Activated CD8-positive, alpha-beta memory T cell treated with anti-CD3 and anti-CD28 coated beads, Interleukin-2, amount 50 U/mL, for 24 hours (primary cell): Measurements from ENCODE around the gene KIF3A.

Experiments used
- DNase-seq: peaks from one replicate; pipeline ENCODE4 v3.0.0-alpha.2; 2020; ENCODE audit errors: extremely low read depth

KIF3A gene

GRCh38 chr5:132678735-132679134 is 58.6 kb downstream of the KIF3A start:
- DNase-seq: no peak

DNA sequence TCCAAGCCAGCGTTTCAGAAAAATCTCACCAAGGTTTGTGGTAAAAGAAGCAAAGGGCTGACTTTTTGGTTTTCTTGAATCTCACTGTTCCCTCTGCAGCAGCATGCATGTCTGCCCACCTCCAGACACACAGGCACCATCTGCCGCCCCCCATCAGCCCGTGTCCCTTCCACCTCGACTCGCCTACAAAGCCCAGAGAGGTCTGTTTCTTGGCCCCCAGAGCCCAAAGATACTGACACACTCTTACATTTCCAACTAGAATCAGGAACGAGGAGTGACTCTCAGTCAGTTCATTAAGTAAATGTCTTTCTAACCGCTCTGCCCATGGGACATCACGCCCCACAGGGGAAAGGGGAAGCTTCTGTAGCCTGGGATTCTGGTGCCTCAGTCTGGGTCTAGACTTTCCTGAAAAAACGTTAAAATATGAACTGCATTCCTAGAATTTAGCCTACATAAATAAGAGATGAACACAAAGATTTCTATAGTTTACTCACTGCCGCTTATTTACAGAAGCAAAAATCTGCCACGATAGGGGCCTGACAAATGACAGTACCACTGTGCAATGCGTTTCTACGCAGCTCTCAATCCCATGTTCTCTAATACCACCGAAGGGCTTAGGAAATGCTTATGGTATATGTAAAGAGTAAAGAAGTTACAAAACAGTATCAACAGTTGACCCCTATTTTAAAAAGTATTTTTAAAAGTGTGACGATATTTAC is 59.5 kb downstream of the KIF3A start:
- no peak for DNase-seq

DNA sequence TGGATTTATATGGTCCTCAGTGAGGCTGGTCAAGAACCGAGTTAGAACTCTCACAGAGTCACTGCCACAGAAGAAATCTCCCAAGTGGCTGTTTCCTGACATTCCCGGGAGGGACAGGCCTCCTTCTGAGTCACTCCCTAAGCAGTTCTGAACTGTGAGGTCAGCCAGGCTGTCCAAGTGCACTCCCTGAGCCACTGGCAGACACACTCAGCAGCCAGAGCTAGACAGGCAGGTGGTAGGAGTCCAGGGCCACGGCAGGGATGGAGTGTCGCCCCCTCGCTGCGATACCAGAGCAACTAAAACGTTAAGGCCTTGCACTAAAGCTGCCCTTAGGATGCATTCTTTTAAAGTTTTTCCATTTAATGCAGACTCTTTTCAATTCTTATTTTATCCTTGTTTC is 60.2 kb downstream of the KIF3A start:
- no peak for DNase-seq

DNA sequence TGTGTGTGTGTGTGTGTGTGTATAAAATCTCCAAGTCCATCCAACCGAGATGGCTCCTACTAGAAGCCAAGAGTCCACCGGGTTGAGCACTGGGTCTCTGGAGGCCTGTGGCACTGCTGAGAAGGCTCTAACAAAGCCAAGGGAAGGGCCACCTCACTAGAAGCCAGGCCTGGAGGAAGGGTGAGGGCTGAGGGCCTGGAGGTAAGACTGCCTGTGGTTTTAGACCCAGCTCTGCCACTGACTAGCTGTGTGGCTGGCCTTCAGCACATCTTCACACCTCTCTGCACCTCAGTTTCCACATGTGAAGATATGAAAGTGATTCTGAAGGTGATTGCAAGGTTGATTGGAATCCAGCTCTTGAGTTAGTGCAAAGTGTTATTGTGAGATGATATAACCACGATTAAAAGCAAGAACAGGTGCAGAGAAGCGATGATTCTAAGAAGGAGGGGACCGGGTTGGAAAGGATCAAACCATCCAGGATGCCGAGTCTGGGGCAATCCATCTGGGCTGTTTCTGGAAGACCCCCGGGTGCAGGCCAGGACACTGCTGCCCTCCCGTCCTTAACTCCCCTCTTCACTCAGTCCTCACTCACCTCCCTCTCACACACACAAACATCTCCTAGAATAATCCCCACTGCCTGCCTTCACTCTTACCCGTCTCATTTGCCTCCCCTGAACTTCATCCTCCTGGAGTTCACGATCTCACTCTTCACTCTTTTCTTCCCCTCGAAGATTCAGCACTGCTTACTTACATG is 61.2 kb downstream of the KIF3A start:
- DNase-seq: no peak

DNA sequence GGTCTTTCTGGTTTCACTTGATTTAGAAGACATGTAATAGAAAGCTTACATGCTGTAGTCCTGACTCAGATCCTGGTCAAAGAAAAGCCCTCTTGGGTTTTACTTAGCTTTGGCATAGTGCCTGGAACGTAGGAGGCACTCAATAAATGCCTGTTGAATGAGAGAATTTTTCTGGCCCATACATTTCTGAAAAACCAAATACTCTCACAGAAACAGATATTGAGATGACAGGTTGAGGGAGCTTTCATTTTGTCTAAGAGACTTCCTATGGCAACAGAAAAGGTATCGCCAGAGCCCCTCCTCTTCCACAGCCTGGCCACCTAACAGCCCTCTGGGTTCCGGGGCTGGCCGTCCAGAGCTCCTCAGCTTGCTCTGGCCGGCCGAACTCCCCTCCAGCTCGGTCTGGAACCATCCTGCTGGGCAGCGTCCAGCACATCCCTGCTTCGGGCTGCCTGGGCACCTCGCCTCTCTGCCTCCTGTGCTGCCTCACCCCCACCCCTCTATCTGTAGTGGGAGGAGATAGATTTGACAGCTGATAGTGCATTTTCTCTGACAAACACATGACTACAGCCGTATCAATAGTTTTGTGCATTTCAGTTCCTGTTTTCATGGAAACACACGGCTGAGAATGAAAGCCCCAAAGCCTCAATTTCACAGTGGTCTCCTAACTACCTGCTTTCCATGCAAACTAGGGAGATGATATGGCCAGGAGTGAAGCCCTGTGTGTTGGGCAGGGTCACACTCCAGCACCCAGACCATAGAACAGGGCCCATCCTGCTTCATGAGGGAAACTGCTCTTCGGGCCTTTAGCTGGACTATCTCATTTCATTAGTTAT is 62.5 kb downstream of the KIF3A start:
- DNase-seq: no peak

DNA sequence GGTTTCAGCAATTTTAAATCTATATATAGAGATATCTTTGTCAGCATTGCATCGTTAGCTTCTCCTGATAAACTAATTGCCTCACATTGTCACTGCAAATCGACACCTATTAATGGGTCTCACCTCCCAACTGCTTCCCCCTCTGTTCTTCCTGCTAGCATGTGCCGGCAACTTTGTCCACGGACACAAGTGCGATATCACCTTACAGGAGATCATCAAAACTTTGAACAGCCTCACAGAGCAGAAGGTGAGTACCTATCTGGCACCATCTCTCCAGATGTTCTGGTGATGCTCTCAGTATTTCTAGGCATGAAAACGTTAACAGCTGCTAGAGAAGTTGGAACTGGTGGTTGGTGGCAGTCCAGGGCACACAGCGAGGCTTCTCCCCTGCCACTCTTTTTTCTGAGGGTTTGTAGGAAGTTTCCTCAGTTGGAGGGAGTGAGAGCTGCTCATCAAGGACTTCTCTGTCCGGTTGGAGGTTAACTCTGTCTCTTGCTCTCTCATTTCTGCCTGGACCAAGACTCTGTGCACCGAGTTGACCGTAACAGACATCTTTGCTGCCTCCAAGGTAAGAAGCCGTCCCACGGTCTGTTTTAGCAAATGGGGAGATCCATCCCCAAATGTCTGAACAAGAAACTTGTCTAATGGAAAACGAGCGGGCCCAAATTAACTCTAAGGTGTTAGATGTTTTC is 63.3 kb downstream of the KIF3A start, which contains the start of gene IL4:
IL4 (plus strand) TSS at position 51 of the 692 bp plus-strand sequence; CDS start at position 113, 62 bp downstream.
- DNase-seq: no peak

- no peak for DNase-seq
These were observed 63.9 kb downstream of the KIF3A start for GRCh38 chr5:132673488-132673887.

GRCh38 chr5:132671000-132671399 is 66.3 kb downstream of the KIF3A start:
- no peak for DNase-seq

- no peak for DNase-seq
These were observed 67.1 kb downstream of the KIF3A start for GRCh38 chr5:132669966-132670882.

- no peak for DNase-seq
These were observed 67.9 kb downstream of the KIF3A start for GRCh38 chr5:132669455-132669820.

GRCh38 chr5:132668706-132669454 is 68.5 kb downstream of the KIF3A start:
- no peak for DNase-seq

GRCh38 chr5:132667761-132668705 is 69.3 kb downstream of the KIF3A start:
- DNase-seq: no peak

- no peak for DNase-seq
These were observed 70.0 kb downstream of the KIF3A start for GRCh38 chr5:132667309-132667708.

DNA sequence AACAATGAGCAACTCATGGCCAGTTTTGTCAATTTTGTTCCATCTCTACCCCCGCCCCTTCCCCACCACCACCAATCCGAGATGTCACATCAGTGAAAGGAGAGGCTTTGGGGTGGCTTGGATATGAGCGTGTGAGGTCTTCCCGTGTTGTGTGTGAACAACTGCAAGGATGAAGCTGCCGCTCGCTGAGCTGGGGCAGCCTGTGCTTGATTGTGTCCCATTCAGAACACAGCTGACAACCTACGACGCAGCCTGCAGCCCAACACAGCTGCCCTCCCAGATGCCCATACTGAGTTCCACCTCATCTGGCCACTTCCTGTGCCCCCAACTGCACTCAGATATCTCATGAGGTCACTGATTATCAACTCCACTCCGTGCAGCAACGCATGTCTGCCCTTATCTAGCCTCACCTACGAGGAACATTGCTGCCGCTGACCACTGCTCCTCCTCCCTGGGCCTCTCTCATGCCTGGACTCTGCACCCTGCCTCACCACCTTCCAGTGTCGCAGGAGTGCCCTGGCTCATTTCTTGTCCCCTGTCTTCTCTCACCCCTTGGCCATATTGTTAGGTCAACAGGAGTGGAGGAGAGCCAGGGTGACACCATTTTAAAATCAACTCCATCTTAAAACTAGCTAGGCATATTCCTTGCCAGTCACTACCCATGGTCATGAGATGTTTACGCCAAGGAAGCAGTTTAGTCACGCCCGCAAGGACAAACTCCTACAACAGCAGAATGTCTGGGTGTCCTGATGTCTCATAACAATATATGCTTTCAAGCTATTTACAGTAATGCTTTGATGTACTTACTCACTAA is 70.8 kb downstream of the KIF3A start:
- DNase-seq: no peak

- DNase-seq: no peak
These were observed 71.7 kb downstream of the KIF3A start for GRCh38 chr5:132665574-132666080.

DNA sequence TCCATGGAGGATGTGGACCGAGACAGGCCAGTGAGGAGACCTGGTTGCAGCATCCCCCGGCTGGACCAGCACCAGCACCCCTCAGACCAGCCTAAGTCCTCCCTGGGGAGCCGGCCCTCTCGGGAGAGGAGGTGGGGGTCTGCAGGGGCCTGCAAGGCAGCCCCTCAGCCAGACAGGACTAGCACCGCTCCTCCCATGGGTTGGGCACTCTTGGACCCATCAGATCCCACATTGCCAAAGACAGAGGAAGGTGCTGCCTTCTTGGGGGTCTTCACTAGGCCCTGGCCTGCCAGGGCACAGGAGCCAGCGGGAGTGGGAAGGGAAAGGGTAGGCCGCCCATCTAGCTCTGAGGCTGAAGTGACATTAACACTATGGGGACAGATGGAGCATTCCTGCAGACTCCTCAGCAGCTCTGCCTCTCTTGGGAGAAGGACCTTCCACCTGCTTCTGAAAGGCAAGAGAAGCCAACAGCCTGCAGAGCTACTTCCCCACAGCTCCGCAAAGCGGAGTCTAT is 72.6 kb downstream of the KIF3A start:
- DNase-seq: no peak
